ENCODE results near the gene TUB.

The TUB gene

GRCh38 chr11:8111636-8112035 lies 30.6 kb downstream of the TUB start:
- peak; percentile 55 to 84 for DNase-seq

DNA sequence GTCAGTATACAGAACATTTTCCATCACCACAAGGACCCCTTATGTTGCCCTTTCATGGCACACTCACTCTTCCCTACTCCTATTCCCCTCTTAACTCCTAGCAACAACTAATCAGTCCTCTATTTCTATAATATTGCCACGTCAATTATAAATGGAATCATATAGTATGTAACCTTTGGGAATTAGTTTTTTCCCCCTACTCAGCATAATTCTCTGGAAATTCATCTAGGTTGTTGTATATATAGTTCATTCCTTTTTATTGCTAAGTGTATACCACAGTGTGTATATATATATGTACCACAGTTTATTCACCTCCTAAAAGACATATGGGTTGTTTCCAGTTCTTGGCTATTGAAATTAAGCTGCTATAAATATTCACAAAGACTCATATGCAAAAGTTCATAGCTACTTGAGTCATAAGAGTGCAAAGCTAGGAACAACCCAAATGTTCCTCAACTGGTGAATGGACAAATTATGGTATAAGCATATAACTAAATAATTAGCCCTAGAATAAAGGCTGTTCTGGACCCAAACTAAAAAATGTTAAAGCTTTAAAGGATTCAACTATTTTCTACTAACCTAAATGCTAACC lies 41.3 kb downstream of the TUB start:
- DNase-seq = no peak

DNA sequence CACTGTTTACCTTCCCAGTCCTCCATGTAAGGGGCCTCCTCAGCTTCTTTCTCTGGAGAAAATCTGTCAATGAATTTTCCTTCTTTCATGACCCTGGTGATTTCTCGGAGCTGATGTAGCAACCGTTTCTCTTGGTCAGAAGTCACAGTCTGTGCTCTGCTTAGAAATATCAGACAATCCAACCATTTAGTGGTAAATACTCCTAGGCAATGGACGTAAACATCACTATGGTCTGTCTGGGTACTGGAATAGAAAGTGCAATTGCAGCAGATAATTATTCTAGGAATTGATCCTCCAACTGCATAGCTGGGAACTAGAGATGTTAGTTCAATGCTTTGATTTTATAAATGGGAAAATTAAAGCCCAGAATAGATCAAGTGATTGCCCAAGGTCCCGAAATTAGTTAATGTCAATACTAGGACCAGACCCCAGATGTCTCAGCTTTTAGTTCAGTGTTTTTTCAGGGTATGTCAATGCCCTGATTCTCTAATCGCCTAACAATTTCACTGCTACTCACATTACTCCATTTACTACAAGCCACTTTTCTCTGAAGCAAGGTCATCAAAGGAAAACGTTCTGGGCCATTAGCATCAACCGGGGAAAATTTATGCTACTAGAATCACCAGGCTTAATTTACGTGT lies 45.8 kb downstream of the TUB start:
- DNase-seq = no peak

DNA sequence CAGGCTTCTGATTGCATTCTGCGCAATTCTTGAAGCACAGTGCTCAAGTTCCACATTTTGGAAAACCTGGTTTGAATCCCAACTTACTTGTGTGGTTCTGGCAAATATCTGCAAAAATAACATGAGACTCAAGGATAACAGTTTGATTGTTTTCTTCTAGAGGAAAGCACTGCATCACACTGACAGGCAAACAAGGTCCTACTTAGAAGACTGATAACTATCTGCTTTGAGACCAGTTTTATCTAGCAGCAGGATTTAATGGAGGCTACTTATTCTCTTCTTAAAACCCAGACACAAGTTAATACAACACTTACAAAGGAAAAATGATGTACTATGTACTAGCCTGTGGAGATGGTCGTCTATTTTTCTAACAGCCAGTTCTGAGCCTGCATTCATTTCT lies 46.4 kb downstream of the TUB start:
- no peak for DNase-seq

- DNase-seq = no peak
Measured at GRCh38 chr11:8138526-8138925, 57.5 kb downstream of the TUB start.

- DNase-seq = no peak
Measured at GRCh38 chr11:8149726-8150125, 68.7 kb downstream of the TUB start.
